Measurements from ENCODE around the gene PHF21B. TPM values are rescaled to one million over a fixed set of nuclear protein-coding genes. Genes with fewer than 3 reads are reported as not detected.

Gene PHF21B
- total RNA-seq, 5 donors from 2014 or later (not counting 1 experiment from before 2014, with no cell fraction given), result 0.15 to 0.36 TPM; not detected in 3

GRCh38 chr22:44918925-44919392, 90.8 kb downstream of the PHF21B start:
- ATAC-seq (replicated peaks in 1 of 4) (no peak), DNase-seq (no peak)
- Histone ChIP-seq H3K27me3 (replicated peaks in 1 of 2; ENCODE audit: control insufficient read depth in 2 of 2, extremely low read depth in 1 of 2, insufficient read depth in 2 of 2, low read length in 1 of 2) (peaks cover 0 to 24% of the 10 kb centered on the region in 2 experiments), H3K27ac (ENCODE audit: low read length) (no peak overlapping the region), H3K9me3 (no peaks in the 10 kb centered on the region), H3K4me3 (ENCODE audit: control insufficient read depth in 1 of 2, extremely low read depth in 1 of 2, low read length in 1 of 2) (no peak overlapping the region), H3K4me1 (ENCODE audit: control insufficient read depth in 1 of 2, extremely low read depth in 1 of 2, insufficient read depth in 2 of 2, low read length in 2 of 2) (no peaks in the 10 kb centered on the region), H3K36me3 (ENCODE audit: control insufficient read depth in 2 of 2, extremely low read depth in 1 of 2, insufficient read depth in 1 of 2, low read length in 1 of 2) (no peaks in the 10 kb centered on the region)
- H3K27me3 Mint-ChIP-seq, result peaks cover 4% of the 10 kb centered on the region in 2 donors
- H3K9me3 Mint-ChIP-seq, result no peaks in the 10 kb centered on the region
- 85% methylated on average over 4 of the region's 8 CpGs for WGBS (ENCODE audit: insufficient coverage)
- H3K4me1 Mint-ChIP-seq, result no peaks in the 10 kb centered on the region
- no peak overlapping the region for H3K27ac Mint-ChIP-seq
- no peaks in the 10 kb centered on the region for H3K36me3 Mint-ChIP-seq
- POLR2A ChIA-PET, result no interaction called here
- H3K4me3 Mint-ChIP-seq, result no peak overlapping the region
- CTCF ChIA-PET, result no interaction called here

- H3K27ac ChIP-seq (ENCODE audit: low read length), result no peak overlapping the region
- ChIA-PET POLR2A (no interaction called here), CTCF (no interaction called here)
- H3K36me3 Mint-ChIP-seq, result no peaks in the 10 kb centered on the region
- DNase-seq (no peak), ATAC-seq (replicated peaks in 1 of 4) (no peak)
- WGBS (ENCODE audit: insufficient coverage), result 75% methylated on average over 16 of the region's 18 CpGs
- no peaks in the 10 kb centered on the region for H3K36me3 ChIP-seq (ENCODE audit: control insufficient read depth in 2 of 2, extremely low read depth in 1 of 2, insufficient read depth in 1 of 2, low read length in 1 of 2)
- H3K9me3 ChIP-seq, result no peaks in the 10 kb centered on the region
- H3K27me3 Mint-ChIP-seq, result peaks cover 4% of the 10 kb centered on the region in 2 donors
- H3K27me3 ChIP-seq (replicated peaks in 1 of 2; ENCODE audit: control insufficient read depth in 2 of 2, extremely low read depth in 1 of 2, insufficient read depth in 2 of 2, low read length in 1 of 2), result peaks cover 0 to 29% of the 10 kb centered on the region in 2 experiments
- H3K4me1 Mint-ChIP-seq, result no peaks in the 10 kb centered on the region
- no peak overlapping the region for H3K27ac Mint-ChIP-seq
- no peaks in the 10 kb centered on the region for H3K9me3 Mint-ChIP-seq
- H3K4me1 ChIP-seq (ENCODE audit: control insufficient read depth in 1 of 2, extremely low read depth in 1 of 2, insufficient read depth in 2 of 2, low read length in 2 of 2), result no peaks in the 10 kb centered on the region
- no peak overlapping the region for H3K4me3 Mint-ChIP-seq
- H3K4me3 ChIP-seq (ENCODE audit: control insufficient read depth in 1 of 2, extremely low read depth in 1 of 2, low read length in 1 of 2), result no peak overlapping the region
Measured at GRCh38 chr22:44918166-44918924, 91.5 kb downstream of the PHF21B start.

- no peak for ATAC-seq (replicated peaks in 1 of 4)
- no peak overlapping the region for H3K27ac ChIP-seq (ENCODE audit: low read length)
- Mint-ChIP-seq H3K4me3 (no peak overlapping the region), H3K4me1 (no peaks in the 10 kb centered on the region), H3K27me3 (peaks cover 4% of the 10 kb centered on the region in 2 donors), H3K9me3 (peaks cover 0 to under 1% (median 0%) of the 10 kb centered on the region in 3 donors), H3K36me3 (no peaks in the 10 kb centered on the region), H3K27ac (no peak overlapping the region)
- H3K4me3 ChIP-seq (ENCODE audit: control insufficient read depth in 1 of 2, extremely low read depth in 1 of 2, low read length in 1 of 2), result no peak overlapping the region
- no peak for DNase-seq
- ChIA-PET CTCF (no interaction called here), POLR2A (no interaction called here)
- no peaks in the 10 kb centered on the region for H3K4me1 ChIP-seq (ENCODE audit: control insufficient read depth in 1 of 2, extremely low read depth in 1 of 2, insufficient read depth in 2 of 2, low read length in 2 of 2)
- WGBS (ENCODE audit: insufficient coverage), result 86% methylated on average over 15 of the region's 19 CpGs
- no peaks in the 10 kb centered on the region for H3K9me3 ChIP-seq
- H3K27me3 ChIP-seq (replicated peaks in 1 of 2; ENCODE audit: control insufficient read depth in 2 of 2, extremely low read depth in 1 of 2, insufficient read depth in 2 of 2, low read length in 1 of 2), result peaks cover 0 to 35% of the 10 kb centered on the region in 2 experiments
- no peaks in the 10 kb centered on the region for H3K36me3 ChIP-seq (ENCODE audit: control insufficient read depth in 2 of 2, extremely low read depth in 1 of 2, insufficient read depth in 1 of 2, low read length in 1 of 2)
Measured at GRCh38 chr22:44917372-44918165, 92.2 kb downstream of the PHF21B start.

- Mint-ChIP-seq H3K4me1 (no peaks in the 10 kb centered on the region), H3K9me3 (peaks cover 0 to 4% (median 0%) of the 10 kb centered on the region in 3 donors), H3K27me3 (peaks cover 4 to 7% of the 10 kb centered on the region in 2 donors), H3K27ac (no peak overlapping the region), H3K36me3 (no peaks in the 10 kb centered on the region), H3K4me3 (no peak overlapping the region)
- 85% methylated on average over 44 of the region's 46 CpGs for WGBS (ENCODE audit: insufficient coverage)
- ChIA-PET POLR2A (no interaction called here), CTCF (no interaction called here)
- H3K4me1 ChIP-seq (ENCODE audit: control insufficient read depth in 1 of 2, extremely low read depth in 1 of 2, insufficient read depth in 2 of 2, low read length in 2 of 2), result no peaks in the 10 kb centered on the region
- no peaks in the 10 kb centered on the region for H3K9me3 ChIP-seq
- H3K4me3 ChIP-seq (ENCODE audit: control insufficient read depth in 1 of 2, extremely low read depth in 1 of 2, low read length in 1 of 2), result no peak overlapping the region
- H3K27me3 ChIP-seq (replicated peaks in 1 of 2; ENCODE audit: control insufficient read depth in 2 of 2, extremely low read depth in 1 of 2, insufficient read depth in 2 of 2, low read length in 1 of 2), result peaks cover 0 to 38% of the 10 kb centered on the region in 2 experiments
- H3K27ac ChIP-seq (ENCODE audit: low read length), result no peak overlapping the region
- DNase-seq (no peak), ATAC-seq (replicated peaks in 1 of 4) (no peak)
- H3K36me3 ChIP-seq (ENCODE audit: control insufficient read depth in 2 of 2, extremely low read depth in 1 of 2, insufficient read depth in 1 of 2, low read length in 1 of 2), result no peaks in the 10 kb centered on the region
Measured at GRCh38 chr22:44916281-44917231, 93.2 kb downstream of the PHF21B start.

GRCh38 chr22:44915441-44915840, 94.4 kb downstream of the PHF21B start:
- peaks cover 7 to 10% (median 7%) of the 10 kb centered on the region in 3 donors for H3K9me3 Mint-ChIP-seq
- no peak overlapping the region for H3K4me3 ChIP-seq (ENCODE audit: control insufficient read depth in 1 of 2, extremely low read depth in 1 of 2, low read length in 1 of 2)
- no peak overlapping the region for H3K27ac Mint-ChIP-seq
- peaks cover 7 to 11% of the 10 kb centered on the region in 2 donors for H3K27me3 Mint-ChIP-seq
- H3K27me3 ChIP-seq (replicated peaks in 1 of 2; ENCODE audit: control insufficient read depth in 2 of 2, extremely low read depth in 1 of 2, insufficient read depth in 2 of 2, low read length in 1 of 2), result peaks cover 0 to 38% of the 10 kb centered on the region in 2 experiments
- no peak overlapping the region for H3K4me3 Mint-ChIP-seq
- whole genome bisulfite sequencing (ENCODE audit: insufficient coverage), result 93% methylated on average over 6 of the region's 10 CpGs
- no peaks in the 10 kb centered on the region for H3K9me3 ChIP-seq
- ChIA-PET CTCF (no interaction called here), POLR2A (no interaction called here)
- DNase-seq (no peak), ATAC-seq (replicated peaks in 1 of 4) (no peak)
- no peaks in the 10 kb centered on the region for H3K4me1 ChIP-seq (ENCODE audit: control insufficient read depth in 1 of 2, extremely low read depth in 1 of 2, insufficient read depth in 2 of 2, low read length in 2 of 2)
- no peaks in the 10 kb centered on the region for H3K36me3 ChIP-seq (ENCODE audit: control insufficient read depth in 2 of 2, extremely low read depth in 1 of 2, insufficient read depth in 1 of 2, low read length in 1 of 2)
- H3K36me3 Mint-ChIP-seq, result no peaks in the 10 kb centered on the region
- no peak overlapping the region for H3K27ac ChIP-seq (ENCODE audit: low read length)
- no peaks in the 10 kb centered on the region for H3K4me1 Mint-ChIP-seq

Data from T-cell (primary cell).